HG03571 (cell line): ENCODE measurements around the gene AP5Z1.

ENCODE experiments used
- ATAC-seq: cut with Tn5 transposase; IDR thresholded peaks from one replicate; pipeline ENCODE4 v1.9.1; 2021; ENCODE audit not compliant: unreplicated experiment

The AP5Z1 gene

GRCh38 chr7:4775250-4775847 lies at the start of gene AP5Z1:
TSS of gene AP5Z1 (plus strand) at chr7:4775623. CDS start at chr7:4775716, 93 bp downstream.
- peak; percentile 90 for ATAC-seq

GRCh38 chr7:4725850-4726450 lies 49.5 kb upstream of the AP5Z1 start:
- ATAC-seq: no peak

- no peak for ATAC-seq
These were observed 48.9 kb upstream of the AP5Z1 start for GRCh38 chr7:4726566-4726965.

GRCh38 chr7:4727914-4728705 lies 47.3 kb upstream of the AP5Z1 start:
- ATAC-seq: no peak

- ATAC-seq: no peak
These were observed 46.2 kb upstream of the AP5Z1 start for GRCh38 chr7:4729266-4729665.

GRCh38 chr7:4730276-4730675 lies 45.1 kb upstream of the AP5Z1 start:
- ATAC-seq: no peak

GRCh38 chr7:4730971-4731370 lies 44.5 kb upstream of the AP5Z1 start:
- no peak for ATAC-seq

GRCh38 chr7:4731803-4732202 lies 43.6 kb upstream of the AP5Z1 start:
- no peak for ATAC-seq

- no peak for ATAC-seq
These were observed 41.4 kb upstream of the AP5Z1 start for GRCh38 chr7:4733936-4734528.

GRCh38 chr7:4734587-4735345 lies 40.7 kb upstream of the AP5Z1 start:
- ATAC-seq: no peak

GRCh38 chr7:4737300-4737699 lies 38.1 kb upstream of the AP5Z1 start:
- no peak for ATAC-seq

GRCh38 chr7:4738711-4739527 lies 36.5 kb upstream of the AP5Z1 start:
- no peak for ATAC-seq

- ATAC-seq: no peak
These were observed 35.9 kb upstream of the AP5Z1 start for GRCh38 chr7:4739528-4739992.

GRCh38 chr7:4740796-4741195 lies 34.6 kb upstream of the AP5Z1 start:
- no peak for ATAC-seq

- ATAC-seq: no peak
These were observed 33.3 kb upstream of the AP5Z1 start for GRCh38 chr7:4742051-4742573.

- ATAC-seq: no peak
These were observed 32.6 kb upstream of the AP5Z1 start for GRCh38 chr7:4742852-4743251.

GRCh38 chr7:4744391-4745264 lies 30.8 kb upstream of the AP5Z1 start:
- peak; percentile 69 for ATAC-seq

- ATAC-seq: no peak
These were observed 30.0 kb upstream of the AP5Z1 start for GRCh38 chr7:4745265-4745919.
